HL-60/S4 (cell line): ENCODE data around the gene EIF1.
"Not testable (repeated sequence)": the region's sequence is repeated elsewhere in the genome, so short reads cannot be mapped to it uniquely, and the experiment has no call there.

Source experiments
- in situ Hi-C: fragments of 300-500 bp; cut with MboI; formaldehyde crosslinking; loops from 2 replicates; pipeline ENCODE4 v1.14.3; 2022; ENCODE audit warnings: low sequenced_read_pairs

The EIF1 gene

GRCh38 chr17:41695134-41695661, 6.5 kb downstream of the EIF1 start:
- in situ Hi-C loops = no loop called here

GRCh38 chr17:41695954-41696757, 7.5 kb downstream of the EIF1 start:
- in situ Hi-C loops = no loop called here

- in situ Hi-C loops = no loop called here
Measured at GRCh38 chr17:41697122-41697962, 8.7 kb downstream of the EIF1 start.

GRCh38 chr17:41700843-41701242, 12.2 kb downstream of the EIF1 start:
- in situ Hi-C loops = not testable (repeated sequence)

GRCh38 chr17:41702712-41703111, 14.0 kb downstream of the EIF1 start:
- in situ Hi-C loops = no loop called here

- in situ Hi-C loops = no loop called here
Measured at GRCh38 chr17:41705271-41705991, 16.7 kb downstream of the EIF1 start.

GRCh38 chr17:41707803-41708669, 19.4 kb downstream of the EIF1 start:
- in situ Hi-C loops = no loop called here

- in situ Hi-C loops = no loop called here
Measured at GRCh38 chr17:41710472-41711090, 21.9 kb downstream of the EIF1 start.

GRCh38 chr17:41711669-41712400, 23.1 kb downstream of the EIF1 start, which contains the start of gene GAST:
GAST (plus strand) TSS chr17:41712331; CDS start chr17:41715437, 3,106 bp downstream.
- in situ Hi-C loops = no loop called here

GRCh38 chr17:41717408-41718286, 29.0 kb downstream of the EIF1 start:
- in situ Hi-C loops = no loop called here

GRCh38 chr17:41718287-41718645, 29.6 kb downstream of the EIF1 start:
- in situ Hi-C loops = no loop called here

- in situ Hi-C loops = no loop called here
Measured at GRCh38 chr17:41722231-41722630, 33.5 kb downstream of the EIF1 start.

- in situ Hi-C loops = no loop called here
Measured at GRCh38 chr17:41723801-41724475, 35.3 kb downstream of the EIF1 start.

- in situ Hi-C loops = no loop called here
Measured at GRCh38 chr17:41724476-41725050, 35.9 kb downstream of the EIF1 start.

- in situ Hi-C loops = no loop called here
Measured at GRCh38 chr17:41725134-41725533, 36.4 kb downstream of the EIF1 start.

- in situ Hi-C loops = no loop called here
Measured at GRCh38 chr17:41728056-41728455, 39.4 kb downstream of the EIF1 start.

GRCh38 chr17:41730479-41730878, 41.8 kb downstream of the EIF1 start:
- in situ Hi-C loops = no loop called here
